ENCODE data around the gene COL24A1.

The COL24A1 gene

GRCh38 chr1:85683292-85684025 is 473.1 kb downstream of the COL24A1 start:
- ChIA-PET CTCF (interaction anchor here (0.9 to 2.6 kb wide), 4 partner anchors 10 to 30 kb away, joined by 3 to 7 read pairs (median 6); no protein-coding TSS in a partner anchor), POLR2A (no interaction called here)
- no peak for TF ChIP-seq CTCF (IDR thresholded peaks at IDR 0.05; ENCODE audit: control extremely low read depth, extremely low read depth, low read depth, missing control alignments)
- no peak for DNase-seq (ENCODE audit: extremely low spot score)

GRCh38 chr1:85681087-85681486 is 475.5 kb downstream of the COL24A1 start:
- no peak for TF ChIP-seq CTCF (IDR thresholded peaks at IDR 0.05; ENCODE audit: control extremely low read depth, extremely low read depth, low read depth, missing control alignments)
- CTCF ChIA-PET, result interaction anchor here (1.2 kb wide), 1 partner anchor 23 kb away, joined by 3 read pairs; no protein-coding TSS in a partner anchor
- no peak for DNase-seq (ENCODE audit: extremely low spot score)
- POLR2A ChIA-PET, result no interaction called here

Measured in GM10248 (cell line).